Posterior vena cava (tissue), 2 donors: Measurements from ENCODE around the gene DDHD1. TPM values are rescaled to one million over a fixed set of nuclear protein-coding genes. Genes with fewer than 3 reads are reported as not detected.

Experiments
- DNase-seq: peaks from one replicate; pipeline ENCODE4 v3.0.0-alpha.2; 2020; ENCODE audit warnings: low spot score
- intact Hi-C, 2 donors: fragments of 100-400 bp; cut with DNase I; formaldehyde crosslinking; loops; one replicate each; pipeline versions ENCODE4 v1.14.1 to v1.14.2; 2022 to 2023
- total RNA-seq, 2 donors: library from RNA; stranded (reverse); fragmentation: NEBNext Ultra II Directional; extraction: Animal tissue kit (Norgen Biotek cat#: 25700); gene quantifications; one replicate each; pipeline ENCODE4 v1.2.1, GENCODE V29; 2021
- donor health status: DM: yes; HTN: yes; CAD: no.
- donor health status: DM: yes; HTN: yes; CAD: no.

The DDHD1 gene
- total RNA-seq, 2 donors from 2014 or later, result 15.8 to 20.1 TPM

- intact Hi-C loops, result no loop called here
- no peak for DNase-seq
These were observed 146.1 kb downstream of the DDHD1 start for GRCh38 chr14:53006931-53007562.

GRCh38 chr14:53004976-53005375, 148.1 kb downstream of the DDHD1 start:
- DNase-seq, result no peak
- intact Hi-C loops, result no loop called here

- intact Hi-C loops, result no loop called here
- no peak for DNase-seq
These were observed 149.3 kb downstream of the DDHD1 start for GRCh38 chr14:53003776-53004175.

GRCh38 chr14:53002576-53002975, 150.5 kb downstream of the DDHD1 start:
- no peak for DNase-seq
- intact Hi-C loops, result no loop called here

- intact Hi-C loops, result no loop called here
- no peak for DNase-seq
These were observed 151.2 kb downstream of the DDHD1 start for GRCh38 chr14:53001787-53002378.

GRCh38 chr14:52998376-52999015, 154.6 kb downstream of the DDHD1 start:
- no peak for DNase-seq
- intact Hi-C loops, result no loop called here

GRCh38 chr14:52996493-52996892, 156.6 kb downstream of the DDHD1 start:
- intact Hi-C loops, result no loop called here

GRCh38 chr14:52995998-52996397, 157.1 kb downstream of the DDHD1 start:
- no peak for DNase-seq
- intact Hi-C loops, result no loop called here

More at GRCh38 chr14:52996493-52996892, 156.6 kb downstream of the DDHD1 start:
- DNase-seq, result no peak

- intact Hi-C loops, result no loop called here
These were observed 160.8 kb downstream of the DDHD1 start for GRCh38 chr14:52992236-52992870.

GRCh38 chr14:52988139-52988538, 165.0 kb downstream of the DDHD1 start:
- intact Hi-C loops, result no loop called here
- no peak for DNase-seq

More at GRCh38 chr14:52992236-52992870, 160.8 kb downstream of the DDHD1 start:
- DNase-seq, result no peak

GRCh38 chr14:52987514-52987913, 165.6 kb downstream of the DDHD1 start:
- intact Hi-C loops, result no loop called here
- DNase-seq, result no peak

- intact Hi-C loops, result no loop called here
- no peak for DNase-seq
These were observed 166.1 kb downstream of the DDHD1 start for GRCh38 chr14:52987042-52987441.

Other genes with a start within 250 kb of the DDHD1 start
- gene FERMT2, start 202.3 kb downstream of the DDHD1 start, total RNA-seq, result 100 to 1,000 TPM; 295 to 326 TPM